Measurements from ENCODE around the gene DCDC2. TPM values are rescaled to one million over a fixed set of nuclear protein-coding genes. Genes with fewer than 3 reads are reported as not detected.

The DCDC2 gene
- total RNA-seq, 4 donors from 2014 or later: 0.29 to 0.64 (median 0.42) TPM

GRCh38 chr6:24359640-24360454 lies 2.0 kb upstream of the DCDC2 start:
- in situ Hi-C loops (cut with MboI; ENCODE audit: low sequenced_read_pairs in 4 of 4): no loop called here
- intact Hi-C loops (cut with DNase I; ENCODE audit: low total_unique reads): loop anchor here (2.0 kb wide), 1 partner anchor 35 kb away; no protein-coding TSS in a partner anchor
- no peaks in the 10 kb centered on the region for H3K27me3 ChIP-seq

DNA sequence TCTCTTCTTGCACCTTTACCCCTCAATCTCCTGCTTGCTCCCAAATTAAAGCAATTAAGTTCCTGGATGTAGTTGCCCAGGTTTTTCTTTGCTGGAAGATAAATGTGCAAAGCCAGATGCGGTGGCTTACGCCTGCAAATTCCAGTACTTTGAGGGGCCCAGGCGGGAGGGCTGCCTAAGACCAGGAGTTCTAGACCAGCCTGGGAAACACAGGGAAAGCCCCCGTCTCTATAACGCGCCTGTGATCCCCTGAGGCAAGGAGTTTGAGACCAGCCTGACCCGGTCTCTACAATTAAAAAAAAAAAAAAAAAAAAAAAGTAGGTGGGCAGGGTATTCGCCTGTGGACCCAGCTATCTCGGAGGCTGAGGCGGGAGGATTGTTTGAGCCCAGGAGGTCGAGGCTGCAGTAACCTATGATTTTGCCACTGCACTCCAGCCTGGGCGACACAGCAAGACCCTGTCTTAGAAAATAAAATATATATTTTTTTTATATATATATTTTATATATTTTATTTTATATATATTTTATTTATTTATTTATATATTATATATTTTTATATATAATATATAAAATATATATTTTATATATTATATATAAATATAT lies 461 bp upstream of the DCDC2 start:
- TF ChIP-seq POLR2A (IDR thresholded peaks at IDR 0.05) (no peak), CTCF (IDR thresholded peaks at IDR 0.05 in 4 of 5, conservative IDR thresholded peaks at IDR 0.05 in 1 of 5) (no peak)
- in situ Hi-C loops (cut with MboI; ENCODE audit: low sequenced_read_pairs in 4 of 4) (no loop called here), intact Hi-C loops (cut with DNase I; ENCODE audit: low total_unique reads) (no loop called here)
- no peak for DNase-seq
- no peak overlapping the region for H3K27ac ChIP-seq
- H3K4me3 ChIP-seq: peak overlapping the region in 2 of 4 donors; percentile 42 to 43
- H3K36me3 ChIP-seq: no peaks in the 10 kb centered on the region
- no peaks in the 10 kb centered on the region for H3K27me3 ChIP-seq
- H3K9me3 ChIP-seq: no peaks in the 10 kb centered on the region
- H3K4me1 ChIP-seq: peaks cover 0 to 7% of the 10 kb centered on the region in 2 donors
- no peak for ATAC-seq

More at GRCh38 chr6:24359640-24360454, 2.0 kb upstream of the DCDC2 start:
- no peaks in the 10 kb centered on the region for H3K36me3 ChIP-seq
- peak; percentile 45 to 81 (median 67) for TF ChIP-seq CTCF (IDR thresholded peaks at IDR 0.05 in 4 of 5, conservative IDR thresholded peaks at IDR 0.05 in 1 of 5)
- peak; percentile 15 to 19 for TF ChIP-seq POLR2A (IDR thresholded peaks at IDR 0.05)
- DNase-seq (peak; percentile 25 to 63), ATAC-seq (peak; percentile 80 to 87)
- peaks cover 0 to 7% of the 10 kb centered on the region in 2 donors for H3K4me1 ChIP-seq
- peak overlapping the region in 3 of 4 donors; percentile 22 to 52 (median 25) for H3K27ac ChIP-seq
- H3K4me3 ChIP-seq: peak overlapping the region; percentile 58 to 91 (median 62)
- no peaks in the 10 kb centered on the region for H3K9me3 ChIP-seq

DNA sequence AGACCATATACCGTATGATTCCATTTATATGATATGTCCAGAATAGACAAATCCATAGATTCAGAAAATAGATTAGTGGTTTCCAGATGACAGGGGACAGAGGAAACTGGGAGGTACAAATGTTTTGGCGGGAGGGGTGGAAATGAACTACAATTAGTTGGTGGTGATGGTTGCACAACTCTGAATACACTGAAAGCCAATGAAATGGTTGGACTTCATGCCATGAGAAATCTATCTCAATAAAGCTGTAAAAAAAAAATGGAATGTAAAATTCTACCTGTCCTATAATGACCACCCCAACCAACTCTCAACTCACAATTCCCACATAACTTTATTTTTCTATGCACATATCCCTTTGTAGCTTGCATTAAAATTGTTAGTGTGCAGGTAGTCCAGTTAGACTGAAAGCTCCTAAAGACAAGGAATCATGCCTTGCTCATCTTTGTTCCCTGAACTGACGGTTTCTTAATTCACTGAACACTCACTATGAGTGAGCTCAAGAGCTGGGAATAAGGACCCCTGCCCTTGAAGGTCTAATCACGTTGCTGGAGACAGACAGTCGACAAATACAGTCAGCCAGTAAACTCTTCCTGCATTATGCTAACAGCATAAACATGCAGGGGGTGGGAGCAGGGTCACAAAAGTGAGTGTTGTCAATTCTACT lies 1.4 kb downstream of the DCDC2 start:
- DNase-seq: no peak
- no peaks in the 10 kb centered on the region for H3K27me3 ChIP-seq
- no peak for TF ChIP-seq CTCF (IDR thresholded peaks at IDR 0.05 in 4 of 5, conservative IDR thresholded peaks at IDR 0.05 in 1 of 5)
- no peak for TF ChIP-seq POLR2A (IDR thresholded peaks at IDR 0.05)
- intact Hi-C loops (cut with DNase I; ENCODE audit: low total_unique reads): no loop called here
- H3K27ac ChIP-seq: no peak overlapping the region
- no peaks in the 10 kb centered on the region for H3K9me3 ChIP-seq
- no peak for ATAC-seq
- no peak overlapping the region for H3K4me3 ChIP-seq
- in situ Hi-C loops (cut with MboI; ENCODE audit: low sequenced_read_pairs in 4 of 4): no loop called here
- H3K4me1 ChIP-seq: peaks cover 0 to 7% of the 10 kb centered on the region in 2 donors
- H3K36me3 ChIP-seq: no peaks in the 10 kb centered on the region

DNA sequence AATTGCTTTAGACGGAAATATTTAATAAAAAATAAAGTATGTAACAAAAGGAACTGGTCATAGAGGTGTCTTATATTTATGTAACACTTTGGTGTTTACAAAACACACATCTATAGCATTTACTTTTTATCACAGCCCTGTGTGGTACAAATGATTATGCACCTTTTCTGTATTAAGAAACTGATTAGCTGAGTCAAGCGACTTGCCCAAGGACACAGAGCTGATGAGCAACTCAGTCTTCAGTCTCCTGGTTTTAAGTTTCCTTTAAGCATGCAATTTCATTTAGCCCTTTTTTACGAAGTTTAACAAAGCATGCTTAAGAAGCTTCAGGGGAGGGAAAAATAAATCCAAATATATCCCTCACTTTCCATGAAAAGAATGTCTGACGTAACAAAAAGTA lies 2.5 kb downstream of the DCDC2 start:
- in situ Hi-C loops (cut with MboI; ENCODE audit: low sequenced_read_pairs in 4 of 4): no loop called here

More for the DNA sequence above, 2.5 kb downstream of the DCDC2 start:
- Histone ChIP-seq H3K27ac (no peak overlapping the region), H3K36me3 (no peaks in the 10 kb centered on the region), H3K4me1 (peaks cover 0 to 1% of the 10 kb centered on the region in 2 donors), H3K9me3 (no peaks in the 10 kb centered on the region), H3K27me3 (no peaks in the 10 kb centered on the region), H3K4me3 (no peak overlapping the region)
- DNase-seq (no peak), ATAC-seq (no peak)
- TF ChIP-seq CTCF (IDR thresholded peaks at IDR 0.05 in 4 of 5, conservative IDR thresholded peaks at IDR 0.05 in 1 of 5) (no peak), POLR2A (IDR thresholded peaks at IDR 0.05) (no peak)
- intact Hi-C loops (cut with DNase I; ENCODE audit: low total_unique reads): no loop called here

Data from gastrocnemius medialis (tissue), 4 donors.